Activated CD4-positive, CD25-positive, alpha-beta regulatory T cell (primary cell): ENCODE measurements around the gene NXPH1.
"Not testable (repeated sequence)": the region's sequence is repeated elsewhere in the genome, so short reads cannot be mapped to it uniquely, and the experiment has no call there.

Experiments
- DNase-seq, 4 experiments: peaks; one replicate each; lab custom pipeline; 2025; lab: John Stamatoyannopoulos, UW

Gene NXPH1

DNA sequence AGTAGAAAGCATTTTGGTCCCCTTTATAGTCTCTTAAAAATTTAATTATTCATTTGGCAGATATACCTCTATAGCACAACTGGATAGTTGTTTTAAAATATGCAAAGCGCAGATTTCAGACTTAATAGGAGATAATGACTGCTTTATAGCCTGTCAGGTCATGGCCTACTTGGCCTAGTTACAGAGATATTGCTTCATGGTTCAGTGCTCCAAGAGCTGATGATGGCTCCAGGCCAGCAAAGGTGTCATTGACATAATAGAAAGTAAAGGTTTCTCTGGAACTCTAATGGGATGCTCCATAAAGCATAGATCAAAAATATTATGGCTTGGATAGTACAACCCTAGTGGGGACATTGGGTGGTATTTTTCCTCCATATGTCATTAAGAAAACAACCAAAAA, 285.7 kb downstream of the NXPH1 start:
- no peak for DNase-seq

DNA sequence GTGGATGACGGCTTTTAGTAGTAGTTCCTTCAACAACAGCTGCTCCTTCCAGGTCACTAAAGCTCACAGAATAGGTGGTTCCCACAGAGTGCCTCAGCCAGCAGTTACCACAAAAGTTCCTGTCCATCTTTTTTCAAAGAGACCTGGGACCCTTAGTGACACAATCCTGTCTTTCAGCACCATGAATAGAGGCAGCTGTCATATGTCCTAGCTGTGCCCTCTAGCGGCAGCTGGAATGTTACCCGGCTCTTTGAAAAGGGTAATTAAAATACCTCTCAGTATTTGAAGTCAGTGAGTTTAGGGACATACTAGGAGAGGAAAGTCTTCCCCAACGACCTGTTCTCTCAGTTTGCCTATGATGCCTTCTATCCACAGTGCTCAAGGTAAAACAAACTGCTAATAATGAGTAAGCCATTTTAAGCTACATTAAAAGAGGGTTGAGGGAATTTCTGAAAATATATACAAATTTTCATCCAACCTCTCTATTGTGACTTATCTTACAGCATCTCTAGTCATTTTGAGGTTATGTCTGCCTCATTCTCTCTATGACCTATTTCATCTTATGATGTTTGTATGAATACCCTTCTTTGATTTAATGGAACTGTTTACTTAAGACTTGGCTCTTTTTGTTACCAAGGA, 290.8 kb downstream of the NXPH1 start:
- DNase-seq: no peak

DNA sequence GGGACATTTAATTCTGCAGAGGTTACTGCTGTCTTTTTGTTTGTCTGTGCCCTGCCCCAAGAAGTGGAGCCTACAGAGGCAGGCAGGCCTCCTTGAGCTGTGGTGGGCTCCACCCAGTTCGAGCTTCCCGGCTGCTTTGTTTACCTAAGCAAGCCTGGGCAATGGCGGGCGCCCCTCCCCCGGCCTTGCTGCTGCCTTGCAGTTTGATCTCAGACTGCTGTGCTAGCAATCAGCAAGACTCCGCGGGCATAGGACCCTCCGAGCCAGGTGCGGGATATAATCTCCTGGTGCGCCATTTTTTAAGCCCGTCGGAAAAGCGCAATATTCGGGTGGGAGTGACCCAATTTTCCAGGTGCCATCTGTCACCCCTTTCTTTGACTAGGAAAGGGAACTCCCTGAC, 298.3 kb downstream of the NXPH1 start:
- DNase-seq: not testable (repeated sequence)

DNA sequence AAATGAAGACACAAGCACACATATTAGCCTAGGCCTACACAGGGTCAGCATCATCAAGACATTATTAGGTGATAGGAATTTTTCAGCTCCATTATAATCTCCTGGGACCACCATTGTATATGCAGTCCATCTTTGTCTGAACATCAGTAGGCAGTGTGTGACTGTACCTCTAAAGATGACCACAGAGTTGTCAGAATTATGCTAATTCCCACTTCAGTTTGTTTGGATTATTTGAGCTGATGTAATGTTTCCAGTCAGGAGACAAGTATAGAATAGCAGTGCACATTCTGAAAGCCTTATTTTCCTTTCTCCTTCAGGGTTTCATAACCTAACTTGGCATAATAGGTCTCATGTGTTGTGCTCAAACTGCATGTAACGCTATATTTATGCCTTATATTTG, 306.4 kb downstream of the NXPH1 start:
- DNase-seq: no peak

DNA sequence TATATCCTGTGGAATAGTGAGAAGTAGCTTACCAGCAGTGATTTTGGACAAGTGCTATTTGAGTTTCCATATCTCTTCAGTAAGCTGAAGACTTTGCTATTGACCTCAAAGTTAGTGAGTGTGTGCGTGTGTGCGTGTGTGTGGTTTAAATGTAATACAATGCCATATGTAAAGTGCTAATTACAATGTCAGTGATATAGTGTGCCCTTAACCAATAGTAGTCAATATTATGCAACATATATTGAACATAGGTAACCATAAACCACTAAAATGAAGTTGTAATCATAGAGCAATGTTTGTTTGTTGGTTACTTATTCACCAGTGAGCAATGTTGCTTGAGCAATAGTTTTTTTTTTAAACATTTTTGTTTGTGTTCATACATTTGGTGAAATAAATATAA, 309.4 kb downstream of the NXPH1 start:
- no peak for DNase-seq

DNA sequence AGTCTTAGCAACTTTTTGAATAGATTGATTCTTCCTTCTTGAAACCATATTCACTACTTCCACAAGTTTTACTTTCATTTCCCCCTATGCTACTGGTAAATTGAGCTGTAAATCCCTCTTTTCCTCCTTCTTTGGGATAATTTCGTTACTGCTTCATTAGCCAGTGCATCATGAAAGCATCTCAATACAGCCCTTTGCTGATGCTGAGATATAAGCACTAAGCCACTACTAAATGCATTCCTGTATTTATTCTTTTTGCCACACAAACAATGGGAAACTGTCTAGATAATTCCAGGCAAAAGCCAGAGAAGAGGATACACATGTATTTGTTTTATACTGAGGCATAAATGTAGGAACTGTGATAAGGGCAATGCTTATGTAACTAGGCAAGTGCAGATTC, 313.9 kb downstream of the NXPH1 start:
- DNase-seq: no peak

DNA sequence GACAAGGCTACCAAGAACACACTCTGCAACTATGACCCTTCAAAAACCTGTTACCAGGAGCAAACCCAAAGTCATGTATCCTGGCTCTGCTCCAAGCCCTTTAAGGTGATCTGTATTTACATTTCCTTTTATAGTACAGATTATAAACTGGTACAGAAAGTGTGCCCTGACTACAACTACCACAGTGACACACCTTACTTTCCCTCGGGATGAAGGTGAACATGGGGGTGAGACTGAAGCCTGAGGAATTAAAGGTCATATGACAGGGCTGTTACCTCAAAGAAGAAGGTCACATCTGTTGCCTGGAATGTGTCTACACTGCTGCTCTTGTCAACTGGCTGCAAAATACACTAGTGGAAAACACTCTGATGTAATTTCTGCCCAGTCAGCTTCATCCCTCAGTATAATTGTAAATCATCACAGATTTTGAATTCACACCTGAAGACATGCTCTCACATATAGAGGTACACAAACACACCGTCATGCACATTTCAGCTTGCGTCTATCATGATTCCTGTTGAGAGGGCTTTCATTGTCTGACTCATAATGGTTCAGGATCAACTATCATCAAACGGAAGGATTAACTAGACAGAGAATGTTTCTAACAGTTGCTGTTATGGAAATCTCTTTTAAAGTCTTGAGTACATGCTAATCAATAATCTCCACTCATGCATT, 318.3 kb downstream of the NXPH1 start:
- DNase-seq: no peak

DNA sequence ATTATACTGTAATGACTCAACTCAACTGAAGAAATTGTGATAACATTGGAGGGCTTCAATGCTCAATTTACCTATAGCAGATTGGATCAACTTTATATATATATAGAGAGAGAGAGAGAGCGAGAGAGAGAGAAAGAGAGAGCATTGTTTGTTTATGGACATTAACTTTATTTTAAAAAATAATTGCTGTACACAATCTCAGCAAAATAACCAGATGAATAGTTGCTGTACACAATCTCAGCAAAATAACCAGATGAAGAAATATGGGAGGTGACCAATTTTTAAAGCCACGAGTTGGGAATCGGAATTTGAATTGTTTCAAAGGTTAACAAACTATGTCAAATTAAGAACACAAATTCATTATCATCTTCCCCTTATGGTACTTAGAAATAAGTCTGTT, 319.9 kb downstream of the NXPH1 start:
- no peak for DNase-seq

DNA sequence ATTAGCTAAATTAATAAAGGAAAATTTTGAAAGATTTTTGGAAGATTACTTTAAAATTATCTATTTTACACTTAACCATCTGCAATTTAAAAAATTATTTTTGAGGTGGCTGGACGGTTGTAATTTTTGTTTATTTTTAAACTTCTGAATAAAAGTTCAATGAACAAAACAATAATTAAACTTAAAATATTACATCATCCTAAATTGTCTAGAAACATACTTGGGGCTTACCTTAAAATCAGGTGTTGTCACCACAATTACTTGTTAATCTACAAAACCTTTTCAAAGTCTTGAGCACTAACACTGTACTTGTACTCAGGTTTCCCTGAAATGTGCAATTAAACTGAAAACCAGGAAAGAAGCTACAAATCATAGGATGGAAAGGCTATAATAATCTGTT, 328.3 kb downstream of the NXPH1 start:
- no peak for DNase-seq

DNA sequence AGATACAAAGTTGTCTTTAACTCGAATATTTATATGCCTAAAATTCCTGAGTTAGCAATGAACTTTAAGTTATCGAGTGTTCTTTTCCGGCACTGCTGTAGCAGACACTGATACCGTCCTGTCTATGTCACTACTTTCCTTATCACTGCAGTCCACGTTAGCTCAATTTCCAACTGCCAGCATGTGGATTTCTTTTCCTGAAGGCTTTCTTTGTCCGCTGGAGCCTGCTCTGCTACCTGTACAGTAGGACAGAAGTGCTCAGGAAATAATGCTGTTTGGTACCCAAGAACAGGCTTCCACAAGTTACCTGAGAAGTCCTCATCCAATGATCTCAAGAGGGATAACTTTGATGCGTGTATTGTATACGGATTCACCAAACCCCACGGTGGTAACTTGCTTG, 329.4 kb downstream of the NXPH1 start:
- no peak for DNase-seq

DNA sequence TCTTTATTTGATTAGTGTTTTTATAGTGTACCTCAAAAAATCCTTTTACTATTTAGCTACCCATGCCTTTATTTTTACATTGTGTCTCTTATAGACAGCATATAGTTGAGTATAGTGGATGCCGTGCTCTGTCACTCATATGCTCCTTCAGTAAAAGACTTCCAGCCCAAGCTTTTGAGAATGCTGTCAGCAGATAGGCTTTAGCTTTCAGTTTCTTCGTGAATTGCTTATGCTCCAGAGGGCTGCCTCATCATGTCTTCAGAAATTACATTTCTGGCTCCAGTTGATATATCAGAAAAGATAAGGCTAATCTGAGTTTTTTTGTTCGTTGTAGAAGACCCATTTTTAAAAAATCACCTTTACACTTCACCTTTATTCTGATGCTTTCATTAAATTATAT, 332.0 kb downstream of the NXPH1 start:
- DNase-seq: no peak

DNA sequence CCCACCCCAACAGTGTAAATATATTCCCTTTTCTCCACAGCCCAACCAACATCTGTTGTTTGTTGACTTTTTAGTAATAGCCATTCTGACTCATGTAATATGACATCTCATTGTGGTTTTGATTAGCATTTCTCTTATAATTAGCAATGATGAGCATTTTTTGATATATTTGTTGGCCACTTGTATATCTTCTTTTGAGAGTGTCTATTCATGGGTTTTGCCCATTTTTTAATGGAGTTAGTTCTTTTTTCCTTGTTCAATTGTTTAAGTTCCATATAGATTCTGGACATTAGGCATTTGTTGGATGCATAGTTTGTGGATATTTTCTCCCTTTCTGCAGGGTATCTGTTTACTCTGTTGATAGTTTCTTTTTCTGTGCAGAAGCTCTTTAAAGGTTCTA, 340.1 kb downstream of the NXPH1 start:
- no peak for DNase-seq

DNA sequence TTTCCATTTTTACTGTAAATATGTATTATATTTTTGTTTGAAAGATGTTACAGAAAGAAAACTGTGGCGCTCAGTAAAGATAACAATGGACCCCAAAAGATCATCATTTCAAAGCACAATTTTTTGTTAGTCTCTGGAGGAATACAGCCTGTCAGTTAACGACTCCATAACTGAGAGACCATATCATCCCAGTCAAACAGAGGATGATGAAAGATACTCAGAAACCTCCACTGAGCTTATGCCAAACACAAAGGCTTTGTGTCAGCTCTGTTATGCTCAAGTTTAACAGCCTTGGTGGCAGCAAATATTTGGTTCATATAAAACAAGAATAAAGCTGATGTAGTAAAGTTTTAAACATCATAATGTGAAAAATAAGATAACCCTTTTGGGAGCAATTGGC, 345.1 kb downstream of the NXPH1 start:
- no peak for DNase-seq

DNA sequence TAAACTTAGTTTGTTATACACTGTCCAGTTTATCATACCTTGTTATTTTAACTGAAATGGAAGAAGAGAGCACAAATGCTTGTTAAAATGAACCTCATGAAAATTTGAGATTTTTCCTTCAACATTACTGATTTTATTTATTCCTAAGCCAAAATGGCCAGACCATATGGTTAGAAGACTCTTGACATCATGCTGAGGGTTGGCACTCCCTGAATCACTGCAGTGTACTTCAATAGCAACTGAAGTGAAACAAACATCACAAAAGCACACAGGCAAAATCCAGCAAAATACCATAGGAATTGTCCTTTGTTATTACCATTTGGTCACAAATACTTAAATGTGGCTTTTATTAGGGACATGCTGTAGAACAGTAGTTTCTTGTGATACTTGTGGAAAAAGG, 347.8 kb downstream of the NXPH1 start:
- DNase-seq: no peak

DNA sequence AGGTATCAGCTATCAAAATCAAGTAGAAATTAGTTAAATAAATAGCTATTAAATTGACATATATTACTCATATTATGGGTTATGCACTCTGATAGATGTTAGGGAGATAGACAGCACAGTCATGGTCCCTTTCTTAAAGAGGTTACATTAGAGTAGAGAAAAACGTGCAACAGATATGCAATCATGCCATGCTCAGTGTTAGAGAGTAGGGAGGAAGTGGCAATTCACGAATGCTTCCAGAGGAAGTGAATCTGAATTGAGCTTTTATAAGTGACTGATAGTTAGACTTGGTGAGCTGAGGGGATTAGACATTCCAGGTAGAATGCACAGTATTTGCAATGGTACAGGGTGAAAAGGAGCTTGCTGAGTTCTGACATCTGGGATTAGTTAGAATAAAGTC, 349.8 kb downstream of the NXPH1 start:
- no peak for DNase-seq

DNA sequence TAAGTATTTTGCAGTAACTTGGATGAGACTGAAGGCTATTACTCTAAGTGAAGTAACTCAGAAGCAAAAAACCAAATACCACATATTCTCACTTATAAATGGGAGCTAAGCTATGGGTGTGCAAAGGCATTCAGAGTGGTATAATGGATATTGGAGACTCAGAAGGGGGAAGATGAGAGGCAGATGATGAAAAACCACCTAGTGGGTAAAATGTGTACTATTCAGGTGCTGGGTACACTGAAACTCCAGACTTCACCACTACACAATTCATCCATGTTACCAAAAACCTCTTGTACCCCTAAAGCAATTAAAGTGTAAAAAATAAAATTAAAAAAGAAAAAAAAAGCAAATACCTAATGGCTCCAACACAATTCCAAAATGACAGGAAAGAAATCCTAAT, 351.7 kb downstream of the NXPH1 start:
- DNase-seq: no peak

DNA sequence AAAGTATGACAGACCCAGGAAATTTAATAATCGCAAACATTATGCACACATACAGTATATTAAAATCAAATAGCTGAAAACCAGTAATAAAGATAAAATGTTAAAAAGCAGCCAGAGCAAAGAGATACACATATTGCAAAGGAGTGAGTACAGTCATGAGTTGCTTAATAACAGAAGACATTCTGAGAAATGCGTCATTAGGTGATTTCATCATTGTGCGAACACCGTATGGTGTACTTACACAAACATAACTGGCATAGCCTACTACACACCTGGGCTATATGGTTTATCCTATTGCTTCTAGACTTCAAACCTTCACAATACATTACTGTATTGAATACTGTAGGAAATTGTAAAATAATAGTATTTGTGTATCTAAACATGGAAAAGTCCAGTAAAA, 367.6 kb downstream of the NXPH1 start:
- DNase-seq: no peak
